Endothelial cell of umbilical vein (primary cell): Measurements from ENCODE around the gene CRELD1. TPM values are rescaled to one million over a fixed set of nuclear protein-coding genes. Genes with fewer than 3 reads are reported as not detected.

ENCODE experiments used
- BruUV-seq: library from RNA; stranded (reverse); fragments of 400-500 nt; replicated peaks from 2 replicates; lab custom pipeline; 2021; lab: Mats Ljungman, UMichigan
- CTCF ChIA-PET: fragments of 300-600, 350-600 bp; sonication (Branson Sonifier 250); formaldehyde crosslinking; loops from one replicate; lab custom pipeline; 2021; ENCODE audit warnings: antibody characterized with exemption, inconsistent platforms; lab: Charles Lee
- POLR2A ChIA-PET: fragments of 300-600, 350-600 bp; sonication (Branson Sonifier 250); formaldehyde crosslinking; loops from one replicate; lab custom pipeline; 2021; ENCODE audit warnings: antibody characterized with exemption, inconsistent platforms; lab: Charles Lee
- DNase-seq: peaks from one replicate; pipeline ENCODE4 v3.0.0-alpha.2; 2011; ENCODE audit warnings: low read depth, low spot score
- FAIRE-seq: peaks from 2 replicates; lab custom pipeline; 2011; peaks lifted over from hg19 to GRCh38; lab: Jason Lieb, UNC
- H2AFZ ChIP-seq: 2 replicates; pipeline ENCODE4 v1.6.0; 2012; ENCODE audit warnings: low read depth, low read length, control low read depth, inconsistent platforms
- H3K27ac ChIP-seq: 2 replicates; pipeline ENCODE4 v1.5.1; 2011; ENCODE audit warnings: low read depth, mild to moderate bottlenecking, control low read depth, low read length, moderate library complexity; ENCODE audit not compliant: insufficient read depth
- H3K27me3 ChIP-seq, 2 experiments: 2 replicates each; pipeline versions ENCODE4 v1.6.0 to v1.6.1; 2011; ENCODE audit warnings: low read length in 2 of 2, mixed read lengths in 1 of 2; ENCODE audit not compliant: control insufficient read depth in 2 of 2, insufficient read depth in 2 of 2
- H3K36me3 ChIP-seq, 2 experiments: 2 replicates in 1 of 2; 3 replicates in 1 of 2; pipeline ENCODE4 v1.5.1; 2011; ENCODE audit warnings: low read length in 2 of 2, mild to moderate bottlenecking in 1 of 2, moderate library complexity in 1 of 2; ENCODE audit not compliant: control insufficient read depth in 2 of 2, insufficient read depth in 2 of 2; ENCODE audit errors: extremely low read depth in 1 of 2
- H3K4me1 ChIP-seq: 3 replicates; pipeline ENCODE4 v1.5.1; 2011; ENCODE audit warnings: mild to moderate bottlenecking, low read length; ENCODE audit not compliant: control insufficient read depth, insufficient read depth; ENCODE audit errors: extremely low read depth
- H3K4me2 ChIP-seq: 2 replicates; pipeline ENCODE4 v1.6.1; 2011; ENCODE audit warnings: low read length, control low read depth, mixed read lengths; ENCODE audit not compliant: insufficient read depth
- H3K4me3 ChIP-seq, 3 experiments: fragments of 200-600 bp in 1 of 3; sonication (generic), shearing (Covaris generic) in 1 of 3; replicated peaks in 1 of 3; 2 replicates each; pipeline ENCODE4 v1.5.1; 2011 to 2016; ENCODE audit warnings: control low read depth in 3 of 3, low read length in 3 of 3, mild to moderate bottlenecking in 2 of 3, inconsistent platforms in 1 of 3, low read depth in 1 of 3, moderate library complexity in 1 of 3; ENCODE audit not compliant: insufficient read depth in 1 of 3
- H3K79me2 ChIP-seq: 2 replicates; pipeline ENCODE4 v1.6.0; 2012; ENCODE audit warnings: low read length, inconsistent platforms; ENCODE audit not compliant: control insufficient read depth, insufficient read depth
- H3K9ac ChIP-seq: replicated peaks from 2 replicates; pipeline ENCODE3; 2011; ENCODE audit warnings: low read length, control low read depth; ENCODE audit not compliant: insufficient read depth; ENCODE audit errors: extremely low read depth
- H3K9me1 ChIP-seq: replicated peaks from 3 replicates; pipeline ENCODE4 v1.6.0; 2011; ENCODE audit warnings: mild to moderate bottlenecking, low read length; ENCODE audit not compliant: control insufficient read depth, insufficient read depth; ENCODE audit errors: extremely low read depth
- H3K9me3 ChIP-seq: replicated peaks from 2 replicates; pipeline ENCODE4 v1.5.1; 2012; ENCODE audit warnings: low read length, inconsistent platforms; ENCODE audit not compliant: control insufficient read depth, insufficient read depth
- H4K20me1 ChIP-seq: replicated peaks from 2 replicates; pipeline ENCODE3; 2011; ENCODE audit warnings: mild to moderate bottlenecking, low read length; ENCODE audit not compliant: control insufficient read depth, insufficient read depth; ENCODE audit errors: extremely low read depth
- CTCF ChIP-seq, 2 donors: IDR thresholded peaks; 1 replicate in 1 of 2; 2 replicates in 1 of 2; pipeline ENCODE4 v1.5.1; 2011; ENCODE audit warnings: low read length in 2 of 2, mild to moderate bottlenecking in 2 of 2, moderate library complexity in 2 of 2, control low read depth in 1 of 2, inconsistent platforms in 1 of 2, low read depth in 1 of 2; ENCODE audit not compliant: insufficient read depth in 1 of 2; ENCODE audit errors: extremely low read depth in 1 of 2
- EZH2 ChIP-seq: IDR thresholded peaks from 2 replicates; pipeline ENCODE4 v1.6.1; 2012; ENCODE audit warnings: borderline replicate concordance, low read depth, mild to moderate bottlenecking, moderate library complexity, low read length, inconsistent platforms; ENCODE audit not compliant: severe bottlenecking
- FOS ChIP-seq: IDR thresholded peaks from 2 replicates; pipeline ENCODE4 v1.6.1; 2011; ENCODE audit warnings: mild to moderate bottlenecking, low read length, moderate library complexity, borderline replicate concordance; ENCODE audit not compliant: insufficient read depth
- GATA2 ChIP-seq: IDR thresholded peaks from 2 replicates; pipeline ENCODE4 v1.7.0; 2011; ENCODE audit warnings: low read depth, mild to moderate bottlenecking, moderate library complexity, mixed read lengths, low read length; ENCODE audit not compliant: insufficient read length, insufficient read depth
- JUN ChIP-seq: IDR thresholded peaks from 2 replicates; pipeline ENCODE4 v1.6.1; 2011; ENCODE audit warnings: borderline replicate concordance, low read depth; ENCODE audit not compliant: insufficient read length, insufficient read depth
- MAX ChIP-seq: IDR thresholded peaks from 2 replicates; pipeline ENCODE4 v1.6.1; 2011; ENCODE audit not compliant: insufficient read depth, insufficient read length
- MYC ChIP-seq: IDR thresholded peaks from one replicate; pipeline ENCODE4 v1.6.1; 2011; ENCODE audit warnings: mild to moderate bottlenecking, low read depth, low read length
- POLR2A ChIP-seq: IDR thresholded peaks from 2 replicates; pipeline ENCODE4 v1.6.1; 2012; ENCODE audit warnings: low read depth, mild to moderate bottlenecking, control low read depth, low read length
- POLR2AphosphoS5 ChIP-seq: IDR thresholded peaks from 2 replicates; pipeline ENCODE4 v1.6.1; 2012; ENCODE audit warnings: low read depth, mild to moderate bottlenecking, control low read depth, low read length, moderate library complexity; ENCODE audit not compliant: insufficient read depth
- dilution Hi-C: fragments of 300-500 bp; cut with MboI; formaldehyde crosslinking; loops from one replicate; pipeline ENCODE4 v1.15.0; 2019; ENCODE audit warnings: low sequenced_read_pairs; ENCODE audit not compliant: extremely low pct_ligation_motif_present
- intact Hi-C: fragments of 100-400 bp; cut with micrococcal nuclease; formaldehyde crosslinking; loops from one replicate; pipeline ENCODE4 v1.10.0; 2022
- polyA plus RNA-seq, 4 experiments: library from polyadenylated mRNA; depleted of rRNA in 3 of 4; stranded (reverse) in 3 of 4; unstranded in 1 of 4; fragments of >200 nt; gene quantifications; 2 replicates each; pipeline versions ENCODE4 v1.2.1 to v1.2.3, GENCODE V29; 2011 to 2012; ENCODE audit warnings: missing spikeins in 1 of 4
- total RNA-seq: library from RNA; stranded (reverse); gene quantifications from 2 replicates; pipeline ENCODE4 v1.2.3, GENCODE V29; 2021

The CRELD1 gene
- total and polyA plus RNA-seq, 2 donors (not counting 3 experiments of a cell fraction or from before 2014, with no cell fraction given), result 21.6 to 43.9 TPM

- Histone ChIP-seq H3K36me3 (no peaks in the 10 kb centered on the region), H3K79me2 (no peaks in the 10 kb centered on the region), H3K9ac (no peak overlapping the region), H3K9me3 (no peaks in the 10 kb centered on the region), H3K4me2 (no peak overlapping the region), H3K27ac (no peak overlapping the region), H4K20me1 (no peaks in the 10 kb centered on the region), H2AFZ (no peak overlapping the region), H3K4me3 (no peak overlapping the region), H3K9me1 (no peaks in the 10 kb centered on the region), H3K4me1 (peaks cover 22% of the 10 kb centered on the region), H3K27me3 (no peaks in the 10 kb centered on the region)
- DNase-seq (no peak), FAIRE-seq (no peak)
- ChIA-PET CTCF (no interaction called here), POLR2A (no interaction called here)
- intact Hi-C loops, result no loop called here
- TF ChIP-seq GATA2 (no peak), MYC (no peak), EZH2 (no peak), JUN (no peak), FOS (no peak), CTCF (IDR thresholded peaks at IDR 0.05; ENCODE audit: extremely low read depth in 1 of 2, insufficient read depth in 1 of 2, low read depth in 1 of 2, low read length in 2 of 2) (no peak), MAX (no peak), POLR2AphosphoS5 (no peak), POLR2A (no peak)
- BruUV-seq, result no TSS peak
- dilution Hi-C loops, result no loop called here
Observed at GRCh38 chr3:9906480-9906879, 27.2 kb upstream of the CRELD1 start.
